ENCODE measurements around the gene AGMO.

AGMO gene

GRCh38 chr7:15457990-15458955 is 103.5 kb downstream of the AGMO start:
- DNase-seq (ENCODE audit: low read depth in 2 of 2): no peak

GRCh38 chr7:15452670-15453069 is 109.1 kb downstream of the AGMO start:
- no peak for DNase-seq (ENCODE audit: low read depth in 2 of 2)

GRCh38 chr7:15446722-15447121 is 115.1 kb downstream of the AGMO start:
- no peak for DNase-seq (ENCODE audit: low read depth in 2 of 2)

GRCh38 chr7:15446280-15446679 is 115.5 kb downstream of the AGMO start:
- DNase-seq (ENCODE audit: low read depth in 2 of 2): no peak

- no peak for DNase-seq (ENCODE audit: low read depth in 2 of 2)
These were observed 119.9 kb downstream of the AGMO start for GRCh38 chr7:15441915-15442314.

- DNase-seq (ENCODE audit: low read depth in 2 of 2): no peak
These were observed 121.3 kb downstream of the AGMO start for GRCh38 chr7:15440482-15440881.

GRCh38 chr7:15439853-15440252 is 122.0 kb downstream of the AGMO start:
- no peak for DNase-seq (ENCODE audit: low read depth in 2 of 2)

- DNase-seq (ENCODE audit: low read depth in 2 of 2): no peak
These were observed 128.7 kb downstream of the AGMO start for GRCh38 chr7:15433151-15433550.

GRCh38 chr7:15430911-15431310 is 130.9 kb downstream of the AGMO start:
- DNase-seq (ENCODE audit: low read depth in 2 of 2): no peak

GRCh38 chr7:15430191-15430590 is 131.6 kb downstream of the AGMO start:
- no peak for DNase-seq (ENCODE audit: low read depth in 2 of 2)

GRCh38 chr7:15424468-15424867 is 137.3 kb downstream of the AGMO start:
- DNase-seq (ENCODE audit: low read depth in 2 of 2): no peak

GRCh38 chr7:15419596-15419995 is 142.2 kb downstream of the AGMO start:
- no peak for DNase-seq (ENCODE audit: low read depth in 2 of 2)

GRCh38 chr7:15418264-15418663 is 143.6 kb downstream of the AGMO start:
- no peak for DNase-seq (ENCODE audit: low read depth in 2 of 2)

GRCh38 chr7:15417341-15417988 is 144.3 kb downstream of the AGMO start:
- no peak for DNase-seq (ENCODE audit: low read depth in 2 of 2)

GRCh38 chr7:15411019-15411418 is 150.8 kb downstream of the AGMO start:
- no peak for DNase-seq (ENCODE audit: low read depth in 2 of 2)

GRCh38 chr7:15407910-15408309 is 153.9 kb downstream of the AGMO start:
- no peak for DNase-seq (ENCODE audit: low read depth in 2 of 2)

- DNase-seq (ENCODE audit: low read depth in 2 of 2): no peak
These were observed 158.1 kb downstream of the AGMO start for GRCh38 chr7:15403751-15404150.

GRCh38 chr7:15403315-15403714 is 158.5 kb downstream of the AGMO start:
- DNase-seq (ENCODE audit: low read depth in 2 of 2): no peak

GRCh38 chr7:15402436-15403136 is 159.2 kb downstream of the AGMO start:
- no peak for DNase-seq (ENCODE audit: low read depth in 2 of 2)

GRCh38 chr7:15400440-15400839 is 161.4 kb downstream of the AGMO start:
- DNase-seq (ENCODE audit: low read depth in 2 of 2): no peak

- no peak for DNase-seq (ENCODE audit: low read depth in 2 of 2)
These were observed 162.4 kb downstream of the AGMO start for GRCh38 chr7:15399441-15399840.

Data from activated CD8-positive, alpha-beta memory T cell treated with anti-CD3 and anti-CD28 coated beads for 4 hours (primary cell).